Esophagus squamous epithelium (tissue), 5 donors: ENCODE data around the gene ZDHHC9. TPM values are rescaled to one million over a fixed set of nuclear protein-coding genes. Genes with fewer than 3 reads are reported as not detected.
A peak's percentile ranks its signal among the peaks of the same experiment; 100 is the strongest.
"Not testable (repeated sequence)": the region's sequence is repeated elsewhere in the genome, so short reads cannot be mapped to it uniquely, and the experiment has no call there.

Experiments used
- DNase-seq: peaks from one replicate; lab custom pipeline; 2025; lab: John Stamatoyannopoulos, UW
- H3K27ac ChIP-seq, 4 donors: fragments of 200-600 bp; sonication (generic); one replicate each; pipeline ENCODE4 v1.5.1; 2016 to 2019; ENCODE audit warnings: mild to moderate bottlenecking in 1 of 4
- H3K27me3 ChIP-seq, 4 donors: fragments of 200-600 bp; sonication (generic); 1 replicate in 3 of 4; 2 replicates in 1 of 4; pipeline versions ENCODE4 v1.5.1 to v1.6.0; 2017 to 2021; ENCODE audit warnings: antibody characterized with exemption in 1 of 4
- H3K36me3 ChIP-seq, 3 donors: fragments of 200-600 bp; sonication (generic); one replicate each; pipeline ENCODE4 v1.5.1; 2016 to 2019
- H3K4me1 ChIP-seq, 3 donors: fragments of 200-600 bp; sonication (generic); one replicate each; pipeline ENCODE4 v1.5.1; 2017 to 2019
- H3K4me3 ChIP-seq, 4 donors: fragments of 200-600 bp; sonication (generic); 1 replicate in 3 of 4; 2 replicates in 1 of 4; pipeline ENCODE4 v1.5.1; 2016 to 2019; ENCODE audit warnings: mild to moderate bottlenecking in 2 of 4, moderate library complexity in 1 of 4
- H3K9me3 ChIP-seq, 3 donors: fragments of 200-600 bp; sonication (generic); one replicate each; pipeline ENCODE4 v1.5.1; 2016 to 2019
- CTCF ChIP-seq, 6 experiments: fragments of 450-650 bp in 4 of 6; fragments of 200-600 bp in 2 of 6; sonication (generic) in 2 of 6; IDR thresholded peaks; one replicate each; pipeline ENCODE4 v1.5.1; 2016 to 2019; ENCODE audit warnings: antibody characterized with exemption in 6 of 6, mild to moderate bottlenecking in 4 of 6, moderate library complexity in 4 of 6
- POLR2A ChIP-seq, 4 donors: fragments of 450-650 bp; IDR thresholded peaks; one replicate each; pipeline ENCODE4 v1.6.1; 2017; ENCODE audit warnings: antibody characterized with exemption in 4 of 4, mild to moderate bottlenecking in 4 of 4, moderate library complexity in 3 of 4
- WGBS, 2 donors: methylation state at CpG; one replicate each; pipeline ENCODE4 v1.1.5; 2018; 5-methylcytosine and 5-hydroxymethylcytosine counted together
- intact Hi-C: fragments of 100-400 bp; cut with DNase I; formaldehyde crosslinking; loops from one replicate; pipeline ENCODE4 v1.15.0; 2022
- total RNA-seq, 4 donors: library from RNA; depleted of rRNA; stranded (reverse); fragments of >200 nt; gene quantifications; one replicate each; pipeline ENCODE4 v1.1.0, GENCODE V29; 2016
- donor health status: DM: yes; HTN: yes; CAD: no.

ZDHHC9 gene
- total RNA-seq, result 10 to 100 TPM; 11.3 to 22.3 (median 12.8) TPM

GRCh38 chrX:129843459-129844306, at the start of gene ZDHHC9:
Gene ZDHHC9, minus strand, starts transcription at chrX:129843886. Its CDS starts 1,941 bp downstream, at chrX:129841945.
- Histone ChIP-seq H3K36me3 (peaks cover 0 to 5% (median 0%) of the 10 kb centered on the region in 3 donors), H3K27ac (peak within 1 kb of the TSS; percentile 81 to 90 (median 88)), H3K27me3 (no peaks in the 10 kb centered on the region), H3K4me3 (peak within 1 kb of the TSS; percentile 67 to 79 (median 72)), H3K4me1 (peaks cover 0 to 25% (median 0%) of the 10 kb centered on the region in 3 donors), H3K9me3 (no peaks in the 10 kb centered on the region)
- TF ChIP-seq CTCF (IDR thresholded peaks at IDR 0.05) (peak in 2 of 6 experiments; percentile 22 to 41), POLR2A (IDR thresholded peaks at IDR 0.05) (peak in 2 of 4 donors; percentile 40 to 57)
- peak; percentile 4 for DNase-seq
- intact Hi-C loops, result no loop called here
- WGBS, 2 donors, result 0 to 31% methylated on average over 13 to 15 of the region's 72 CpGs

GRCh38 chrX:129877401-129877800, 33.7 kb upstream of the ZDHHC9 start:
- H3K4me1 ChIP-seq, result no peaks in the 10 kb centered on the region
- H3K36me3 ChIP-seq, result no peaks in the 10 kb centered on the region
- no peaks in the 10 kb centered on the region for H3K9me3 ChIP-seq
- WGBS, 2 donors, result 85 to 90% methylated on average over 5 of the region's 5 CpGs
- no peak for DNase-seq
- no peak overlapping the region for H3K4me3 ChIP-seq
- no peaks in the 10 kb centered on the region for H3K27me3 ChIP-seq
- TF ChIP-seq POLR2A (IDR thresholded peaks at IDR 0.05) (no peak), CTCF (IDR thresholded peaks at IDR 0.05) (no peak)
- H3K27ac ChIP-seq, result no peak overlapping the region
- intact Hi-C loops, result no loop called here

- Histone ChIP-seq H3K27me3 (no peaks in the 10 kb centered on the region), H3K4me1 (no peaks in the 10 kb centered on the region), H3K9me3 (no peaks in the 10 kb centered on the region), H3K27ac (no peak overlapping the region), H3K4me3 (no peak overlapping the region), H3K36me3 (no peaks in the 10 kb centered on the region)
- 62% methylated on average over 2 of the region's 4 CpGs; no CpG with 5 or more reads in 1 of the 2 donors for WGBS, 2 donors
- no peak for DNase-seq
- TF ChIP-seq POLR2A (IDR thresholded peaks at IDR 0.05), result no peak
- TF ChIP-seq CTCF (IDR thresholded peaks at IDR 0.05), result no peak
- intact Hi-C loops, result no loop called here
Measured at GRCh38 chrX:129876771-129877305, 33.2 kb upstream of the ZDHHC9 start.

- H3K9me3 ChIP-seq, result no peaks in the 10 kb centered on the region
- H3K27ac ChIP-seq, result no peak overlapping the region
- intact Hi-C loops, result no loop called here
- WGBS, 2 donors, result 0% methylated on average over 2 of the region's 3 CpGs; no CpG with 5 or more reads in 1 of the 2 donors
- no peaks in the 10 kb centered on the region for H3K36me3 ChIP-seq
- H3K4me3 ChIP-seq, result no peak overlapping the region
- DNase-seq, result no peak
- no peaks in the 10 kb centered on the region for H3K27me3 ChIP-seq
- no peaks in the 10 kb centered on the region for H3K4me1 ChIP-seq
- no peak for TF ChIP-seq CTCF (IDR thresholded peaks at IDR 0.05)
- TF ChIP-seq POLR2A (IDR thresholded peaks at IDR 0.05), result no peak
Measured at GRCh38 chrX:129875669-129876068, 32.0 kb upstream of the ZDHHC9 start.

- Histone ChIP-seq H3K36me3 (no peaks in the 10 kb centered on the region), H3K4me1 (no peaks in the 10 kb centered on the region), H3K9me3 (no peaks in the 10 kb centered on the region), H3K27me3 (no peaks in the 10 kb centered on the region), H3K27ac (no peak overlapping the region), H3K4me3 (no peak overlapping the region)
- TF ChIP-seq CTCF (IDR thresholded peaks at IDR 0.05) (no peak), POLR2A (IDR thresholded peaks at IDR 0.05) (no peak)
- DNase-seq, result no peak
- intact Hi-C loops, result no loop called here
- 50% methylated on average over 1 of the region's 2 CpGs; no CpG with 5 or more reads in 1 of the 2 donors for WGBS, 2 donors
Measured at GRCh38 chrX:129872524-129872923, 28.8 kb upstream of the ZDHHC9 start.

- H3K9me3 ChIP-seq, H3K27ac ChIP-seq, DNase-seq, H3K4me3 ChIP-seq, H3K4me1 ChIP-seq, H3K36me3 ChIP-seq, H3K27me3 ChIP-seq, intact Hi-C loops: not testable (repeated sequence)
- 51 to 64% methylated on average over 3 of the region's 3 CpGs for WGBS, 2 donors
Measured at GRCh38 chrX:129866321-129866720, 22.6 kb upstream of the ZDHHC9 start.

- DNase-seq, H3K27me3 ChIP-seq, H3K27ac ChIP-seq, H3K4me3 ChIP-seq, H3K9me3 ChIP-seq, H3K36me3 ChIP-seq, H3K4me1 ChIP-seq, intact Hi-C loops: not testable (repeated sequence)
- 5 to 53% methylated on average over 3 to 4 of the region's 6 CpGs for WGBS, 2 donors
Measured at GRCh38 chrX:129859134-129859533, 15.4 kb upstream of the ZDHHC9 start.
